HepG2 (cell line): Measurements from ENCODE around the gene HEXIM1. TPM values are rescaled to one million over a fixed set of nuclear protein-coding genes. Genes with fewer than 3 reads are reported as not detected.

Experiments used
- ATF7-NPFF ChIP-seq: sonication (generic); formaldehyde crosslinking; IDR thresholded peaks from 2 replicates; pipeline ENCODE4 v1.8.1; 2023; ENCODE audit warnings: mild to moderate bottlenecking, low read depth, missing genetic modification reagents, moderate library complexity
- HDAC6 ChIP-seq: fragments of 200-600 bp; sonication (generic); IDR thresholded peaks from 2 replicates; pipeline ENCODE4 v1.7.0; 2017; ENCODE audit warnings: mild to moderate bottlenecking, antibody characterized with exemption, low read length, low read depth
- KDM4B ChIP-seq: sonication (generic); formaldehyde crosslinking; IDR thresholded peaks from 2 replicates; pipeline ENCODE4 v1.4.0; 2020; ENCODE audit warnings: missing genetic modification reagents
- KLF15 ChIP-seq: sonication (generic); formaldehyde crosslinking; IDR thresholded peaks from 2 replicates; pipeline ENCODE4 v1.8.1; 2023; ENCODE audit warnings: borderline replicate concordance, mild to moderate bottlenecking, inconsistent platforms, missing genetic modification reagents, mixed read lengths
- MED8 ChIP-seq: sonication (generic); formaldehyde crosslinking; IDR thresholded peaks from 2 replicates; pipeline ENCODE4 v1.8.1; 2023; ENCODE audit warnings: mild to moderate bottlenecking, missing genetic modification reagents; ENCODE audit not compliant: insufficient replicate concordance
- PHF8 ChIP-seq: sonication (generic); formaldehyde crosslinking; IDR thresholded peaks from 2 replicates; pipeline ENCODE4 v1.5.0; 2020; ENCODE audit warnings: missing genetic modification reagents
- RELA ChIP-seq: sonication (generic); formaldehyde crosslinking; IDR thresholded peaks from 2 replicates; pipeline ENCODE4 v1.4.0; 2020; ENCODE audit warnings: missing genetic modification reagents
- RFXANK ChIP-seq: IDR thresholded peaks from 2 replicates; pipeline ENCODE4 v1.6.1; 2016
- SIN3B ChIP-seq: fragments of 150-350 bp; IDR thresholded peaks from 2 replicates; pipeline ENCODE4 v1.6.1; 2014; ENCODE audit warnings: low read length
- SP2 ChIP-seq: sonication (generic); formaldehyde crosslinking; IDR thresholded peaks from 2 replicates; pipeline ENCODE4 v1.5.1; 2020; ENCODE audit warnings: mild to moderate bottlenecking, missing genetic modification reagents
- STAT6 ChIP-seq: sonication (generic); formaldehyde crosslinking; IDR thresholded peaks from 2 replicates; pipeline ENCODE4 v1.4.0; 2020; ENCODE audit warnings: missing genetic modification reagents, mild to moderate bottlenecking, borderline replicate concordance
- TAF1 ChIP-seq: sonication (generic); formaldehyde crosslinking; IDR thresholded peaks from 2 replicates; pipeline ENCODE4 v1.4.0; 2020; ENCODE audit warnings: missing genetic modification reagents
- ZNF205 ChIP-seq: IDR thresholded peaks from 2 replicates; pipeline ENCODE4 v1.6.1; 2018; ENCODE audit warnings: missing biosample characterization, missing genetic modification reagents
- ZNF570 ChIP-seq: sonication (generic); formaldehyde crosslinking; IDR thresholded peaks from 2 replicates; pipeline ENCODE4 v1.4.0; 2020; ENCODE audit warnings: mild to moderate bottlenecking, missing genetic modification reagents, borderline replicate concordance
- ZNF841 ChIP-seq: sonication (generic); formaldehyde crosslinking; IDR thresholded peaks from 2 replicates; pipeline ENCODE4 v1.8.1; 2023; ENCODE audit warnings: missing genetic modification reagents, borderline replicate concordance
- ZNF879 ChIP-seq: sonication (generic); formaldehyde crosslinking; IDR thresholded peaks from 2 replicates; pipeline ENCODE4 v1.8.1; 2023; ENCODE audit warnings: missing genetic modification reagents
- ZSCAN22 ChIP-seq: sonication (generic); formaldehyde crosslinking; IDR thresholded peaks from 2 replicates; pipeline ENCODE4 v1.4.0; 2020; ENCODE audit warnings: mild to moderate bottlenecking, missing genetic modification reagents
- polyA plus RNA-seq, 8 experiments: library from polyadenylated mRNA; depleted of rRNA in 3 of 8; stranded (reverse) in 7 of 8; unstranded in 1 of 8; fragments of >200 nt; fragmentation: Illumina TruSeq in 4 of 8; extraction: Trizol in 4 of 8; gene quantifications; 2 replicates each; pipeline versions ENCODE4 v1.2.1 to v1.2.3, GENCODE V29; 2011 to 2016; ENCODE audit warnings: low read depth in 4 of 8, missing spikeins in 1 of 8, mixed read lengths in 1 of 8; ENCODE audit not compliant: insufficient read depth in 1 of 8
- total RNA-seq, 5 experiments: library from RNA; depleted of rRNA; stranded (reverse); fragments of >200 nt; fragmentation: Illumina TruSeq; extraction: Trizol; gene quantifications; 2 replicates each; pipeline ENCODE4 v1.2.3, GENCODE V29; 2016; ENCODE audit warnings: low read depth in 1 of 5
- TF ChIP-seq, protein P1 (sequence below): sonication (generic); formaldehyde crosslinking; conservative IDR thresholded peaks from 2 replicates; pipeline ENCODE4 v1.8.0; 2022; ENCODE audit warnings: low read depth, missing genetic modification reagents
- TF ChIP-seq, protein P2 (sequence below): sonication (generic); formaldehyde crosslinking; IDR thresholded peaks from 2 replicates; pipeline ENCODE4 v1.4.0; 2020; ENCODE audit warnings: mild to moderate bottlenecking, missing genetic modification reagents
- TF ChIP-seq, protein P3 (sequence below): sonication (generic); formaldehyde crosslinking; IDR thresholded peaks from 2 replicates; pipeline ENCODE4 v1.8.1; 2023; ENCODE audit warnings: mild to moderate bottlenecking, moderate library complexity, missing genetic modification reagents
- TF ChIP-seq, protein P4 (sequence below): IDR thresholded peaks from 2 replicates; pipeline ENCODE4 v1.6.1; 2016; ENCODE audit warnings: missing biosample characterization, missing genetic modification reagents, low read depth

HEXIM1 gene
- total and polyA plus RNA-seq, 2 of the 13 experiments (the other 11 are each of a cell fraction or from before 2014, with no cell fraction given) = 10.5 to 16.6 TPM

- no peak for TF ChIP-seq ZNF879 (CRISPR knock-in tag)
- no peak for TF ChIP-seq HDAC6
- no peak for TF ChIP-seq SIN3B
- TF ChIP-seq RELA (CRISPR knock-in tag) = no peak
- TF ChIP-seq STAT6 = 0 out of 2 replicates have a peak, but pooled peaks have one; percentile 54
- no peak for TF ChIP-seq ZSCAN22 (CRISPR knock-in tag)
- no peak for TF ChIP-seq TAF1 (CRISPR knock-in tag)
- TF ChIP-seq, protein P1, sequence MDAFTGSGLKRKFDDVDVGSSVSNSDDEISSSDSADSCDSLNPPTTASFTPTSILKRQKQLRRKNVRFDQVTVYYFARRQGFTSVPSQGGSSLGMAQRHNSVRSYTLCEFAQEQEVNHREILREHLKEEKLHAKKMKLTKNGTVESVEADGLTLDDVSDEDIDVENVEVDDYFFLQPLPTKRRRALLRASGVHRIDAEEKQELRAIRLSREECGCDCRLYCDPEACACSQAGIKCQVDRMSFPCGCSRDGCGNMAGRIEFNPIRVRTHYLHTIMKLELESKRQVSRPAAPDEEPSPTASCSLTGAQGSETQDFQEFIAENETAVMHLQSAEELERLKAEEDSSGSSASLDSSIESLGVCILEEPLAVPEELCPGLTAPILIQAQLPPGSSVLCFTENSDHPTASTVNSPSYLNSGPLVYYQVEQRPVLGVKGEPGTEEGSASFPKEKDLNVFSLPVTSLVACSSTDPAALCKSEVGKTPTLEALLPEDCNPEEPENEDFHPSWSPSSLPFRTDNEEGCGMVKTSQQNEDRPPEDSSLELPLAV (CRISPR knock-in tag) = no peak
- TF ChIP-seq ATF7-NPFF (CRISPR knock-in tag) = no peak
- TF ChIP-seq PHF8 (CRISPR knock-in tag) = peak; percentile 15; the same call in 1 of the 2 replicates
- TF ChIP-seq ZNF205 (CRISPR knock-in tag) = no peak; the same call in 1 of the 2 replicates
- TF ChIP-seq MED8 (CRISPR knock-in tag) = no peak
- TF ChIP-seq RFXANK (CRISPR knock-in tag) = no peak
- TF ChIP-seq KDM4B (CRISPR knock-in tag) = no peak
- TF ChIP-seq ZNF570 (CRISPR knock-in tag) = no peak
- no peak for TF ChIP-seq SP2 (CRISPR knock-in tag)
- TF ChIP-seq, protein P2, sequence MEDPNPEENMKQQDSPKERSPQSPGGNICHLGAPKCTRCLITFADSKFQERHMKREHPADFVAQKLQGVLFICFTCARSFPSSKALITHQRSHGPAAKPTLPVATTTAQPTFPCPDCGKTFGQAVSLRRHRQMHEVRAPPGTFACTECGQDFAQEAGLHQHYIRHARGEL = no peak
- TF ChIP-seq KLF15 (CRISPR knock-in tag) = no peak
- no peak for TF ChIP-seq ZNF841
- TF ChIP-seq, protein P3, sequence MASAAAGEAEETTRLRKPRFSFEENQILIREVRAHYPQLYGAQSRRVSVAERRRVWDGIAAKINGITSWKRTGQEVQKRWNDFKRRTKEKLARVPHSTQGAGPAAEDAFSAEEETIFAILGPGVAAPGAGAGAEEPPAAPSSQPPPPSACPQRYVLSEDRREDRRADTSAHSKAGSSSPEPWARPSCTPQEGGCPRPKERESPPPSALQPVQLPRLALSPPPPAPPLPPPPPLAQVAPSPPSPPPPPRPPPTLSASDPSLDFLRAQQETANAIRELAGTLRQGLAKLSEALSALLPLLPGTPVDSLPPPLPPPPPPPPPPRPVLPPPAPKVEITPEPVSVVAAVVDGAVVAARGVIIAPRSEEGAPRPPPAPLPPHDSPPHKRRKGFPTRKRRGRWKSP (CRISPR knock-in tag) = peak; percentile 57; the same call in 1 of the 2 replicates
- TF ChIP-seq, protein P4, sequence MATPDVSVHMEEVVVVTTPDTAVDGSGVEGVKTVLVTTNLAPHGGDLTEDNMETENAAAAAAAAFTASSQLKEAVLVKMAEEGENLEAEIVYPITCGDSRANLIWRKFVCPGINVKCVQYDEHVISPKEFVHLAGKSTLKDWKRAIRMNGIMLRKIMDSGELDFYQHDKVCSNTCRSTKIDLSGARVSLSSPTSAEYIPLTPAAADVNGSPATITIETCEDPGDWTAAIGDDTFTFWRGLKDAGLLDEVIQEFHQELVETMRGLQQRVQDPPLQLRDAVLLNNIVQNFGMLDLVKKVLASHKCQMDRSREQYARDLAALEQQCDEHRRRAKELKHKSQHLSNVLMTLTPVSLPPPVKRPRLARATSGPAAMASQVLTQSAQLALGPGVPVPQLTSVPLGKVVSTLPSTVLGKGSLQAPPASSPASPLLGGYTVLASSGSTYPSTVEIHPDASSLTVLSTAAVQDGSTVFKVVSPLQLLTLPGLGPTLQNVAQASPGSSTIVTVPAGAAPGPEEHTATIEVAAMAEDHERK (CRISPR knock-in tag) = no peak
Observed at GRCh38 chr17:45101883-45102811, 46.1 kb upstream of the HEXIM1 start (continued).
